SK-N-SH (cell line): ENCODE results near the gene UNC13D. TPM values are rescaled to one million over a fixed set of nuclear protein-coding genes. Genes with fewer than 3 reads are reported as not detected.

Source experiments
- CTCF ChIA-PET: fragments of 300-600, 350-600 bp; formaldehyde crosslinking; extraction: SDS; loops from one replicate; lab custom pipeline; 2021; lab: Yijun Ruan, JAX
- POLR2A ChIA-PET: fragments of 350-600 bp; sonication (Branson Sonifier 250); formaldehyde crosslinking; extraction: SDS; loops from one replicate; lab custom pipeline; 2020; ENCODE audit warnings: antibody characterized with exemption, inconsistent platforms; lab: Yijun Ruan, JAX
- DNase-seq: peaks from one replicate; pipeline ENCODE4 v3.0.0; 2012
- H2AFZ ChIP-seq: fragments of 200-600 bp; sonication (generic); 2 replicates; pipeline ENCODE4 v1.8.1; 2016; ENCODE audit warnings: antibody characterized with exemption, mild to moderate bottlenecking, low read depth
- H3F3A ChIP-seq: fragments of 200-600 bp; sonication (generic); replicated peaks from 2 replicates; pipeline ENCODE3; 2016; ENCODE audit warnings: antibody characterized with exemption, mild to moderate bottlenecking; ENCODE audit not compliant: insufficient read depth
- H3K27ac ChIP-seq, 2 experiments: fragments of 200-500 bp in 1 of 2; fragments of 200-600 bp in 1 of 2; sonication (Bioruptor generic) in 1 of 2; sonication (generic), shearing (Covaris generic) in 1 of 2; 2 replicates each; pipeline versions ENCODE4 v1.5.1 to v1.6.1; 2014 to 2016; ENCODE audit warnings: low read depth in 2 of 2, inconsistent platforms in 1 of 2, low read length in 1 of 2, mild to moderate bottlenecking in 1 of 2, mixed read lengths in 1 of 2
- H3K27me3 ChIP-seq: fragments of 200-600 bp; sonication (generic), shearing (Covaris generic); 2 replicates; pipeline ENCODE4 v1.6.1; 2016; ENCODE audit warnings: mixed run types; ENCODE audit not compliant: insufficient read depth
- H3K36me3 ChIP-seq, 2 experiments: fragments of 200-500 bp in 1 of 2; fragments of 200-600 bp in 1 of 2; sonication (Bioruptor generic) in 1 of 2; sonication (generic) in 1 of 2; replicated peaks in 1 of 2; 2 replicates each; pipeline versions ENCODE3 to v1.5.1; 2014 to 2016; ENCODE audit warnings: low read length in 1 of 2, mild to moderate bottlenecking in 1 of 2; ENCODE audit not compliant: insufficient read depth in 2 of 2, control insufficient read depth in 1 of 2
- H3K4me1 ChIP-seq, 2 experiments: fragments of 200-500 bp in 1 of 2; fragments of 200-600 bp in 1 of 2; sonication (Bioruptor generic) in 1 of 2; sonication (generic), shearing (Covaris generic) in 1 of 2; 2 replicates each; pipeline versions ENCODE4 v1.5.1 to v1.6.1; 2014 to 2016; ENCODE audit warnings: low read depth in 1 of 2, low read length in 1 of 2, mixed run types in 1 of 2; ENCODE audit not compliant: insufficient read depth in 2 of 2, control insufficient read depth in 1 of 2
- H3K4me2 ChIP-seq: fragments of 200-600 bp; sonication (generic), shearing (Covaris generic); 2 replicates; pipeline ENCODE4 v1.6.1; 2017; ENCODE audit warnings: mixed run types
- H3K4me3 ChIP-seq, 2 experiments: fragments of 200-500 bp in 1 of 2; fragments of 200-600 bp in 1 of 2; sonication (Bioruptor generic) in 1 of 2; sonication (generic), shearing (Covaris generic) in 1 of 2; 2 replicates each; pipeline versions ENCODE4 v1.5.1 to v1.8.1; 2014 to 2016; ENCODE audit warnings: low read depth in 2 of 2, inconsistent platforms in 1 of 2, low read length in 1 of 2, mild to moderate bottlenecking in 1 of 2, mixed read lengths in 1 of 2, moderate library complexity in 1 of 2
- H3K79me2 ChIP-seq: fragments of 200-600 bp; sonication (generic); 2 replicates; pipeline ENCODE4 v1.8.1; 2017; ENCODE audit warnings: mild to moderate bottlenecking; ENCODE audit not compliant: insufficient read depth
- H3K9ac ChIP-seq: fragments of 200-600 bp; sonication (generic); 2 replicates; pipeline ENCODE4 v1.6.1; 2017; ENCODE audit warnings: mixed run types
- H3K9me2 ChIP-seq: fragments of 200-600 bp; sonication (generic); 2 replicates; pipeline ENCODE4 v1.6.1; 2017; ENCODE audit warnings: mixed run types
- H3K9me3 ChIP-seq: fragments of 200-600 bp; sonication (generic); 2 replicates; pipeline ENCODE4 v1.6.1; 2017; ENCODE audit warnings: mixed run types, mild to moderate bottlenecking, moderate library complexity
- H4K20me1 ChIP-seq: fragments of 200-600 bp; sonication (generic); 2 replicates; pipeline ENCODE4 v1.6.1; 2017; ENCODE audit warnings: mild to moderate bottlenecking, mixed run types; ENCODE audit not compliant: insufficient read depth
- FOXJ3 ChIP-seq: sonication (generic); formaldehyde crosslinking; IDR thresholded peaks from 2 replicates; pipeline ENCODE4 v1.5.1; 2020; ENCODE audit warnings: mild to moderate bottlenecking, missing genetic modification reagents
- GATA2 ChIP-seq: sonication (generic); formaldehyde crosslinking; IDR thresholded peaks from 2 replicates; pipeline ENCODE4 v1.5.0; 2020; ENCODE audit warnings: mild to moderate bottlenecking, missing genetic modification reagents
- MEF2A ChIP-seq: IDR thresholded peaks from 2 replicates; pipeline ENCODE4 v1.4.0; 2012; ENCODE audit warnings: low read depth, borderline replicate concordance
- MXI1 ChIP-seq: IDR thresholded peaks from 2 replicates; pipeline ENCODE4 v1.6.1; 2012; ENCODE audit warnings: mild to moderate bottlenecking, low read depth, low read length, improper control_type of control experiment
- POLR2AphosphoS5 ChIP-seq: IDR thresholded peaks from 2 replicates; pipeline ENCODE4 v1.6.1; 2012; ENCODE audit warnings: low read depth, low read length
- RCOR1 ChIP-seq: fragments of 150-350 bp; IDR thresholded peaks from 2 replicates; pipeline ENCODE4 v1.6.1; 2017; ENCODE audit warnings: antibody characterized with exemption, low read length
- RFX5 ChIP-seq: IDR thresholded peaks from 2 replicates; pipeline ENCODE4 v1.6.1; 2012; ENCODE audit warnings: mild to moderate bottlenecking, improper control_type of control experiment, low read length
- RXRA ChIP-seq: IDR thresholded peaks from 2 replicates; pipeline ENCODE4 v1.4.0; 2012; ENCODE audit warnings: low read depth, mild to moderate bottlenecking, borderline replicate concordance
- TCF12 ChIP-seq: IDR thresholded peaks from 2 replicates; pipeline ENCODE4 v1.4.0; 2012
- YY1 ChIP-seq: IDR thresholded peaks from 2 replicates; pipeline ENCODE4 v1.4.0; 2012; ENCODE audit warnings: low read depth, mild to moderate bottlenecking
- WGBS: methylation state at CpG from one replicate; pipeline ENCODE4 v1.1.6; 2017; ENCODE audit warnings: low lambda C conversion rate; 5-methylcytosine and 5-hydroxymethylcytosine counted together
- polyA plus RNA-seq, 3 experiments: library from polyadenylated mRNA; depleted of rRNA; stranded (reverse); fragments of >200 nt; gene quantifications; 2 replicates each; pipeline ENCODE4 v1.2.3, GENCODE V29; 2012
- TF ChIP-seq, protein P1 (sequence below): IDR thresholded peaks from 2 replicates; pipeline ENCODE4; 2012
- TF ChIP-seq, protein P2 (sequence below): fragments of 150-350 bp; IDR thresholded peaks from 2 replicates; pipeline ENCODE4 v1.6.1; 2016; ENCODE audit warnings: mild to moderate bottlenecking, low read depth, low read length
- TF ChIP-seq, protein P3 (sequence below): fragments of 150-350 bp; IDR thresholded peaks from 2 replicates; pipeline ENCODE4 v1.6.1; 2017; ENCODE audit warnings: antibody characterized with exemption, low read length, low read depth, borderline replicate concordance
- TF ChIP-seq, protein P4 (sequence below): IDR thresholded peaks from 2 replicates; pipeline ENCODE4 v1.6.1; 2012; ENCODE audit warnings: mild to moderate bottlenecking, low read depth, low read length, moderate library complexity

UNC13D gene
- 0.99 and 1.3 TPM in 2 replicates for polyA plus RNA-seq (2012; rRNA removed)
- polyA plus RNA-seq (2012; cell fraction: cytosol; rRNA removed), result 0.41 and 1.2 TPM in 2 replicates
- polyA plus RNA-seq (2012; cell fraction: nucleus; rRNA removed), result 6.5 and 8.9 TPM in 2 replicates

DNA sequence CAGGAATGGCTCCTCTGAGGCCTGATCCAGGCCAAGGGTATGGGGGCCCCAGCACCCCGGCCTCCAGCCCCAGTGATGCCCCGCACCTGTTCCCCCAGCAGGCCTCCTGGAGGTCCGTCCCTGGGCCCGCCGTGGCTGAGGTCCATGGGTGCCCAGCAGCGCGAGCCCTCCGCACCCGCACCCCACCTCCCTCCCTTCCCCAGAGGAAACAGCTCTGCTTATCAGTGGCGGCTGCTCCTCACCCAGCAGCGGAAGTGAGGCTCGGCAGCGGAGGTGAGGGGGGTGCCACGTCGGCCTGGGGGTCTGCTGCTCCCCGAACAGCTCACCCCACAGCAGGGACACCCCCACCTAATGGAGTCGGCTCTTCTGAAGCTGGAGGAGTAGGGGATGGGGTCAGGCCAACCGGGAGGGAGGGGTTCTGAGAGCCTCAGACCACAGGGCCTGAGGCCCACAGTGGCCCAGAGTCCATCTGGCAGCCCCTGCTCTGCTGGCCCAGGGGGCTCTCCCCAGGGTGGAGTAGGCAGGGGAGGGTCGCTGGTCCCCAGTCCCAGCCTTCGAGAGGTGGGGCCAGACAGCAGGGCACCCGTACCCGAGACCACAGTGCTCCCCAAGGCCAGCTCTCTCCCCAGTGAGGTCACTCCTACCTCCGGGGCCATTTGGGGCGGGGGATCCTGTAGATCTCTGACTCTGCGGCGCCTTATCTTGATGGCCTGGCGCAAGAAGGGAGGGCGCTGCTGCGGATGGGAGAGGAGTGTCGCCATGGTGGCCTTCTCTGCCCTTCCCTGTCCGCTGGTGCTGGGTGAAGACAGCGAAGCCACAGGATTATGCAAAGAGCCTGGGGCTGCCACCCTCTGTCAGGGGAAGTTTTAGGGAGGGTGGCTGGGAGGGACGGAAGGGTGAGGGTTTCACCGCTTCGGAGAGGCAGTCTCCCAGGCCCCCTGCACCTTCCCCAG lies at the start of gene UNC13D:
Gene UNC13D, minus strand, starts transcription at position 828 of the 953 bp plus-strand sequence. Its CDS starts 67 bp downstream, at position 761.
- 79% methylated on average over 32 of the region's 35 CpGs for WGBS
- Histone ChIP-seq H3K4me1 (peaks cover 4 to 34% of the 10 kb centered on the region in 2 experiments; a peak in 3 of 4 replicates), H2AFZ (no peak within 1 kb of the TSS), H3K9me2 (no peaks in the 10 kb centered on the region), H3K27ac (peak within 1 kb of the TSS in 1 of 2 experiments; percentile 93; a peak in 2 of 4 replicates), H3K79me2 (no peaks in the 10 kb centered on the region), H3K4me3 (peak within 1 kb of the TSS in 1 of 2 experiments; percentile 17; a peak in 1 of 4 replicates), H3K9ac (no peak within 1 kb of the TSS), H4K20me1 (no peaks in the 10 kb centered on the region), H3K36me3 (peaks cover 5 to 32% of the 10 kb centered on the region in 2 experiments), H3K27me3 (no peaks in the 10 kb centered on the region), H3K9me3 (no peaks in the 10 kb centered on the region), H3F3A (no peaks in the 10 kb centered on the region), H3K4me2 (no peak within 1 kb of the TSS)
- POLR2A ChIA-PET, result interaction anchor here (0.6 to 4.8 kb wide), 14 partner anchors 9 to 432 kb away, joined by 3 to 38 read pairs (median 6); partner anchors contain the start of genes UNK and WBP2
- peak; percentile 94 for DNase-seq
- TF ChIP-seq MXI1, result peak; percentile 32; the same call in 1 of the 2 replicates
- no peak for TF ChIP-seq RXRA
- TF ChIP-seq GATA2 (CRISPR knock-in tag), result peak; percentile 94
- 0 out of 2 replicates have a peak, but pooled peaks have one; percentile 4 for TF ChIP-seq RCOR1
- TF ChIP-seq FOXJ3 (CRISPR knock-in tag), result peak; percentile 21
- TF ChIP-seq, all 33 proteins: peak for 4
- CTCF ChIA-PET, result interaction anchor here (0.6 to 16.1 kb wide), 22 partner anchors 11 to 171 kb away, joined by 3 to 326 read pairs (median 4); partner anchors contain the start of genes GALK1, TRIM47, UNK and WBP2

DNA sequence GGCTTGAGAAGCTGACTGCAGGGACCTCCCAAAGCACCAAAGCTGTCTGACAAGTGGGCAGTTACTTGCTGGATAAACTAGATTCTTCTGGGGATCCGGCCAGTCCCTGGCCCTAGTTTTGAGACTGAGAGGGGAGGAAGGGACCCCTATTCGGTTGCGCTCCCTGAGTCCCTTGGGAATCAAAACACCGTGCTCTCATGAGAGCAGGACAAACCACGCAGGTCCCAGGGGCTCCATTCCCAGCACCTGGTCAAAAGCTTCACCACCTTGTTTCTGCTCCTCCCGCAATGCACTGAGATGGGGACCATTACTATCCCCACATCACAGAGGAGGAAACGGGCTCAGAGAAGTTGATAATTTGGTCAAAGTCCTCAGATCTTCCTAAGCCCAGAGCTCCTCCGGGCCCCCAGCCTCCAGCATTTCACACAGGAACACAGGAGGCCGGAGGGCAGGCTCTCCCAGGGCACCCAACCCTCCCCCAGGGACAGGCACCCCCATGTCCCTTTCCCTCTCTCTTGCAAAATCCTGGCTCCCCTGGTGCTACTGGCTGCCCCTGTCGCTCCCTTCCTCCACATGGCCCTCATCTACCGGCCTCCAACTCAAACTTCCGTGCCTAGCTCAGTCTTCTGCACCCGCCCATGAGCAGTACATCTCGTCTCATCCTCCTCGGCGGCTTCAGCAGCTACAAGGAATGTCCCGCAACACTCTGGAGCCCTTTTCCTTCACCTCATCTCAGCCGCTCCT lies 49.3 kb upstream of the UNC13D start:
- TF ChIP-seq, protein P1, sequence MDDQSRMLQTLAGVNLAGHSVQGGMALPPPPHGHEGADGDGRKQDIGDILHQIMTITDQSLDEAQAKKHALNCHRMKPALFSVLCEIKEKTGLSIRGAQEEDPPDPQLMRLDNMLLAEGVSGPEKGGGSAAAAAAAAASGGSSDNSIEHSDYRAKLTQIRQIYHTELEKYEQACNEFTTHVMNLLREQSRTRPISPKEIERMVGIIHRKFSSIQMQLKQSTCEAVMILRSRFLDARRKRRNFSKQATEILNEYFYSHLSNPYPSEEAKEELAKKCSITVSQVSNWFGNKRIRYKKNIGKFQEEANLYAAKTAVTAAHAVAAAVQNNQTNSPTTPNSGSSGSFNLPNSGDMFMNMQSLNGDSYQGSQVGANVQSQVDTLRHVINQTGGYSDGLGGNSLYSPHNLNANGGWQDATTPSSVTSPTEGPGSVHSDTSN, result no peak
- no peak for TF ChIP-seq MXI1
- TF ChIP-seq POLR2AphosphoS5, result no peak
- TF ChIP-seq, protein P2, sequence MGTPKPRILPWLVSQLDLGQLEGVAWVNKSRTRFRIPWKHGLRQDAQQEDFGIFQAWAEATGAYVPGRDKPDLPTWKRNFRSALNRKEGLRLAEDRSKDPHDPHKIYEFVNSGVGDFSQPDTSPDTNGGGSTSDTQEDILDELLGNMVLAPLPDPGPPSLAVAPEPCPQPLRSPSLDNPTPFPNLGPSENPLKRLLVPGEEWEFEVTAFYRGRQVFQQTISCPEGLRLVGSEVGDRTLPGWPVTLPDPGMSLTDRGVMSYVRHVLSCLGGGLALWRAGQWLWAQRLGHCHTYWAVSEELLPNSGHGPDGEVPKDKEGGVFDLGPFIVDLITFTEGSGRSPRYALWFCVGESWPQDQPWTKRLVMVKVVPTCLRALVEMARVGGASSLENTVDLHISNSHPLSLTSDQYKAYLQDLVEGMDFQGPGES, result no peak
- no peak for TF ChIP-seq TCF12
- TF ChIP-seq, protein P3, sequence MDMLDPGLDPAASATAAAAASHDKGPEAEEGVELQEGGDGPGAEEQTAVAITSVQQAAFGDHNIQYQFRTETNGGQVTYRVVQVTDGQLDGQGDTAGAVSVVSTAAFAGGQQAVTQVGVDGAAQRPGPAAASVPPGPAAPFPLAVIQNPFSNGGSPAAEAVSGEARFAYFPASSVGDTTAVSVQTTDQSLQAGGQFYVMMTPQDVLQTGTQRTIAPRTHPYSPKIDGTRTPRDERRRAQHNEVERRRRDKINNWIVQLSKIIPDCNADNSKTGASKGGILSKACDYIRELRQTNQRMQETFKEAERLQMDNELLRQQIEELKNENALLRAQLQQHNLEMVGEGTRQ, result no peak
- TF ChIP-seq RFX5, result no peak
- no peak for TF ChIP-seq RXRA
- TF ChIP-seq YY1, result no peak
- TF ChIP-seq, protein P4, sequence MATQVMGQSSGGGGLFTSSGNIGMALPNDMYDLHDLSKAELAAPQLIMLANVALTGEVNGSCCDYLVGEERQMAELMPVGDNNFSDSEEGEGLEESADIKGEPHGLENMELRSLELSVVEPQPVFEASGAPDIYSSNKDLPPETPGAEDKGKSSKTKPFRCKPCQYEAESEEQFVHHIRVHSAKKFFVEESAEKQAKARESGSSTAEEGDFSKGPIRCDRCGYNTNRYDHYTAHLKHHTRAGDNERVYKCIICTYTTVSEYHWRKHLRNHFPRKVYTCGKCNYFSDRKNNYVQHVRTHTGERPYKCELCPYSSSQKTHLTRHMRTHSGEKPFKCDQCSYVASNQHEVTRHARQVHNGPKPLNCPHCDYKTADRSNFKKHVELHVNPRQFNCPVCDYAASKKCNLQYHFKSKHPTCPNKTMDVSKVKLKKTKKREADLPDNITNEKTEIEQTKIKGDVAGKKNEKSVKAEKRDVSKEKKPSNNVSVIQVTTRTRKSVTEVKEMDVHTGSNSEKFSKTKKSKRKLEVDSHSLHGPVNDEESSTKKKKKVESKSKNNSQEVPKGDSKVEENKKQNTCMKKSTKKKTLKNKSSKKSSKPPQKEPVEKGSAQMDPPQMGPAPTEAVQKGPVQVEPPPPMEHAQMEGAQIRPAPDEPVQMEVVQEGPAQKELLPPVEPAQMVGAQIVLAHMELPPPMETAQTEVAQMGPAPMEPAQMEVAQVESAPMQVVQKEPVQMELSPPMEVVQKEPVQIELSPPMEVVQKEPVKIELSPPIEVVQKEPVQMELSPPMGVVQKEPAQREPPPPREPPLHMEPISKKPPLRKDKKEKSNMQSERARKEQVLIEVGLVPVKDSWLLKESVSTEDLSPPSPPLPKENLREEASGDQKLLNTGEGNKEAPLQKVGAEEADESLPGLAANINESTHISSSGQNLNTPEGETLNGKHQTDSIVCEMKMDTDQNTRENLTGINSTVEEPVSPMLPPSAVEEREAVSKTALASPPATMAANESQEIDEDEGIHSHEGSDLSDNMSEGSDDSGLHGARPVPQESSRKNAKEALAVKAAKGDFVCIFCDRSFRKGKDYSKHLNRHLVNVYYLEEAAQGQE, result no peak
- no peak for TF ChIP-seq MEF2A
- TF ChIP-seq, all 33 proteins: peak for 0
- ChIA-PET POLR2A (interaction anchor here (1.0 to 1.5 kb wide), 3 partner anchors 14 to 115 kb away, joined by 3 to 4 read pairs (median 4); no protein-coding TSS in a partner anchor), CTCF (interaction anchor here (0.9 to 16.0 kb wide), 5 partner anchors 11 to 112 kb away, joined by 3 to 214 read pairs (median 24); partner anchors contain the start of genes MRPL38 and TRIM47)
- Histone ChIP-seq H3F3A (peaks cover 33% of the 10 kb centered on the region), H3K9me3 (no peaks in the 10 kb centered on the region), H3K4me2 (no peak overlapping the region), H3K9me2 (no peaks in the 10 kb centered on the region), H3K9ac (no peak overlapping the region), H2AFZ (no peak overlapping the region), H3K4me1 (peaks cover 9 to 13% of the 10 kb centered on the region in 2 experiments; a peak in 3 of 4 replicates), H3K27me3 (no peaks in the 10 kb centered on the region), H3K4me3 (no peak overlapping the region), H3K27ac (no peak overlapping the region), H3K79me2 (peaks cover 32% of the 10 kb centered on the region), H3K36me3 (peaks cover 0 to 22% of the 10 kb centered on the region in 2 experiments), H4K20me1 (no peaks in the 10 kb centered on the region)
- DNase-seq, result no peak
- WGBS, result 95% methylated on average over 17 of the region's 18 CpGs
